ENCODE data around the gene DNAH8.

DNAH8 gene

GRCh38 chr6:38719358-38719757, 4.2 kb downstream of the DNAH8 start:
- H3K4me2 ChIP-seq (ENCODE audit: low read length): no peak overlapping the region
- no peaks in the 10 kb centered on the region for H3K4me1 ChIP-seq (ENCODE audit: low read length)
- H3K27me3 ChIP-seq (ENCODE audit: low read depth, low read length): peaks cover 9% of the 10 kb centered on the region
- H3K27ac ChIP-seq (ENCODE audit: low read length): no peak overlapping the region
- H3K36me3 ChIP-seq (replicated peaks; ENCODE audit: low read depth, low read length): no peaks in the 10 kb centered on the region
- H3K4me3 ChIP-seq (ENCODE audit: low read length): no peak overlapping the region
- H3K9ac ChIP-seq (ENCODE audit: low read length): no peak overlapping the region
- no peak for TF ChIP-seq CTCF (IDR thresholded peaks at IDR 0.05; ENCODE audit: low read depth, low read length)
- H4K20me1 ChIP-seq (ENCODE audit: insufficient read depth, low read length): no peaks in the 10 kb centered on the region
- H2AFZ ChIP-seq (ENCODE audit: low read depth, low read length): no peak overlapping the region
- no peaks in the 10 kb centered on the region for H3K79me2 ChIP-seq (ENCODE audit: low read length)
- H3K9me3 ChIP-seq (ENCODE audit: insufficient read depth, low read length): no peaks in the 10 kb centered on the region

- H3K4me2 ChIP-seq (ENCODE audit: low read length): no peak overlapping the region
- no peaks in the 10 kb centered on the region for H3K36me3 ChIP-seq (replicated peaks; ENCODE audit: low read depth, low read length)
- H3K27me3 ChIP-seq (ENCODE audit: low read depth, low read length): peaks cover 9% of the 10 kb centered on the region
- H2AFZ ChIP-seq (ENCODE audit: low read depth, low read length): no peak overlapping the region
- no peak overlapping the region for H3K4me3 ChIP-seq (ENCODE audit: low read length)
- no peaks in the 10 kb centered on the region for H3K9me3 ChIP-seq (ENCODE audit: insufficient read depth, low read length)
- H3K27ac ChIP-seq (ENCODE audit: low read length): no peak overlapping the region
- H3K4me1 ChIP-seq (ENCODE audit: low read length): no peaks in the 10 kb centered on the region
- H3K79me2 ChIP-seq (ENCODE audit: low read length): no peaks in the 10 kb centered on the region
- TF ChIP-seq CTCF (IDR thresholded peaks at IDR 0.05; ENCODE audit: low read depth, low read length): peak; percentile 22; the same call in 1 of the 2 replicates
- no peak for TF ChIP-seq EZH2phosphoT487 (IDR thresholded peaks at IDR 0.05; ENCODE audit: low read depth)
- no peaks in the 10 kb centered on the region for H4K20me1 ChIP-seq (ENCODE audit: insufficient read depth, low read length)
- H3K9ac ChIP-seq (ENCODE audit: low read length): no peak overlapping the region
Measured at GRCh38 chr6:38720295-38720694, 5.2 kb downstream of the DNAH8 start.

GRCh38 chr6:38722038-38722437, 6.9 kb downstream of the DNAH8 start:
- H3K27ac ChIP-seq (ENCODE audit: low read length): no peak overlapping the region
- H3K27me3 ChIP-seq (ENCODE audit: low read depth, low read length): peaks cover 9% of the 10 kb centered on the region
- no peak overlapping the region for H3K9ac ChIP-seq (ENCODE audit: low read length)
- H2AFZ ChIP-seq (ENCODE audit: low read depth, low read length): no peak overlapping the region
- no peaks in the 10 kb centered on the region for H3K4me1 ChIP-seq (ENCODE audit: low read length)
- H3K4me2 ChIP-seq (ENCODE audit: low read length): no peak overlapping the region
- no peaks in the 10 kb centered on the region for H4K20me1 ChIP-seq (ENCODE audit: insufficient read depth, low read length)
- no peak for TF ChIP-seq EZH2phosphoT487 (IDR thresholded peaks at IDR 0.05; ENCODE audit: low read depth)
- no peaks in the 10 kb centered on the region for H3K36me3 ChIP-seq (replicated peaks; ENCODE audit: low read depth, low read length)
- H3K9me3 ChIP-seq (ENCODE audit: insufficient read depth, low read length): no peaks in the 10 kb centered on the region
- no peak overlapping the region for H3K4me3 ChIP-seq (ENCODE audit: low read length)
- H3K79me2 ChIP-seq (ENCODE audit: low read length): no peaks in the 10 kb centered on the region

- H3K36me3 ChIP-seq (replicated peaks; ENCODE audit: low read depth, low read length): no peaks in the 10 kb centered on the region
- no peaks in the 10 kb centered on the region for H4K20me1 ChIP-seq (ENCODE audit: insufficient read depth, low read length)
- no peak overlapping the region for H3K27ac ChIP-seq (ENCODE audit: low read length)
- no peak overlapping the region for H3K4me3 ChIP-seq (ENCODE audit: low read length)
- no peak overlapping the region for H3K4me2 ChIP-seq (ENCODE audit: low read length)
- no peaks in the 10 kb centered on the region for H3K79me2 ChIP-seq (ENCODE audit: low read length)
- no peak overlapping the region for H3K9ac ChIP-seq (ENCODE audit: low read length)
- peaks cover 9% of the 10 kb centered on the region for H3K27me3 ChIP-seq (ENCODE audit: low read depth, low read length)
- H3K4me1 ChIP-seq (ENCODE audit: low read length): no peaks in the 10 kb centered on the region
- TF ChIP-seq CTCF (IDR thresholded peaks at IDR 0.05; ENCODE audit: low read depth, low read length): no peak
- TF ChIP-seq EZH2phosphoT487 (IDR thresholded peaks at IDR 0.05; ENCODE audit: low read depth): no peak
- no peaks in the 10 kb centered on the region for H3K9me3 ChIP-seq (ENCODE audit: insufficient read depth, low read length)
- H2AFZ ChIP-seq (ENCODE audit: low read depth, low read length): no peak overlapping the region
Measured at GRCh38 chr6:38722727-38723334, 7.7 kb downstream of the DNAH8 start.

All from OCI-LY3 (cell line).